TTC549 (cell line): Measurements from ENCODE around the gene LMX1A.

ENCODE experiments used
- FAIRE-seq: peaks from 2 replicates; lab custom pipeline; 2012; peaks lifted over from hg19 to GRCh38; lab: Jason Lieb, UNC

The LMX1A gene

GRCh38 chr1:165355977-165356811, at the start of gene LMX1A:
LMX1A (minus strand) TSS chr1:165356715; CDS start chr1:165355559, 1,156 bp downstream.
- no peak for FAIRE-seq

- FAIRE-seq = no peak
Measured at GRCh38 chr1:165403835-165404482, 47.4 kb upstream of the LMX1A start.

GRCh38 chr1:165402517-165403111, 46.1 kb upstream of the LMX1A start:
- no peak for FAIRE-seq

GRCh38 chr1:165397944-165398343, 41.4 kb upstream of the LMX1A start:
- no peak for FAIRE-seq

- FAIRE-seq = no peak
Measured at GRCh38 chr1:165395901-165396300, 39.4 kb upstream of the LMX1A start.

GRCh38 chr1:165395478-165395877, 39.0 kb upstream of the LMX1A start:
- no peak for FAIRE-seq

- peak; percentile 74 for FAIRE-seq
Measured at GRCh38 chr1:165392634-165393571, 36.4 kb upstream of the LMX1A start.

- FAIRE-seq = no peak
Measured at GRCh38 chr1:165389609-165390008, 33.1 kb upstream of the LMX1A start.

- FAIRE-seq = no peak
Measured at GRCh38 chr1:165387961-165388360, 31.4 kb upstream of the LMX1A start.

GRCh38 chr1:165387505-165387904, 31.0 kb upstream of the LMX1A start:
- no peak for FAIRE-seq

GRCh38 chr1:165383599-165384405, 27.3 kb upstream of the LMX1A start:
- no peak for FAIRE-seq

GRCh38 chr1:165383067-165383466, 26.6 kb upstream of the LMX1A start:
- no peak for FAIRE-seq

GRCh38 chr1:165381745-165382505, 25.4 kb upstream of the LMX1A start:
- no peak for FAIRE-seq

- no peak for FAIRE-seq
Measured at GRCh38 chr1:165376811-165377311, 20.3 kb upstream of the LMX1A start.

- no peak for FAIRE-seq
Measured at GRCh38 chr1:165376041-165376810, 19.7 kb upstream of the LMX1A start.

- peak; percentile 7 for FAIRE-seq
Measured at GRCh38 chr1:165375623-165376022, 19.1 kb upstream of the LMX1A start.

GRCh38 chr1:165371588-165372225, 15.2 kb upstream of the LMX1A start:
- FAIRE-seq = no peak

GRCh38 chr1:165369255-165369848, 12.8 kb upstream of the LMX1A start:
- FAIRE-seq = no peak
